ENCODE results near the gene NKPD1. TPM values are rescaled to one million over a fixed set of nuclear protein-coding genes. Genes with fewer than 3 reads are reported as not detected.

The NKPD1 gene
- total and polyA plus RNA-seq, 2 donors (not counting 3 experiments of a cell fraction or from before 2014, with no cell fraction given) = 0.04 TPM; not detected in 1

- no peak for DNase-seq (ENCODE audit: low read depth, low spot score)
- FAIRE-seq = no peak
- ChIA-PET CTCF (no interaction called here), POLR2A (no interaction called here)
- no peak overlapping the region for H3K4me2 ChIP-seq (ENCODE audit: insufficient read depth, low read length)
- H3K9me3 ChIP-seq (replicated peaks; ENCODE audit: control insufficient read depth, insufficient read depth, low read length) = no peaks in the 10 kb centered on the region
- no peaks in the 10 kb centered on the region for H3K79me2 ChIP-seq (ENCODE audit: control insufficient read depth, insufficient read depth, low read length)
- H3K9ac ChIP-seq (replicated peaks; ENCODE audit: extremely low read depth, insufficient read depth, low read length) = no peak overlapping the region
- intact Hi-C loops (cut with micrococcal nuclease) = no loop called here
- H3K27ac ChIP-seq (ENCODE audit: insufficient read depth, low read depth, low read length) = no peak overlapping the region
- peaks cover under 1 to 2% of the 10 kb centered on the region in 2 experiments for H3K27me3 ChIP-seq (ENCODE audit: control insufficient read depth in 2 of 2, insufficient read depth in 2 of 2, low read length in 2 of 2)
- dilution Hi-C loops (cut with MboI; ENCODE audit: extremely low pct_ligation_motif_present, low sequenced_read_pairs) = no loop called here
- BruUV-seq (replicated peaks) = no TSS peak
- no peak overlapping the region for H2AFZ ChIP-seq (ENCODE audit: low read depth, low read length)
- H3K9me1 ChIP-seq (replicated peaks; ENCODE audit: control insufficient read depth, extremely low read depth, insufficient read depth, low read length) = no peaks in the 10 kb centered on the region
- TF ChIP-seq, protein P1, sequence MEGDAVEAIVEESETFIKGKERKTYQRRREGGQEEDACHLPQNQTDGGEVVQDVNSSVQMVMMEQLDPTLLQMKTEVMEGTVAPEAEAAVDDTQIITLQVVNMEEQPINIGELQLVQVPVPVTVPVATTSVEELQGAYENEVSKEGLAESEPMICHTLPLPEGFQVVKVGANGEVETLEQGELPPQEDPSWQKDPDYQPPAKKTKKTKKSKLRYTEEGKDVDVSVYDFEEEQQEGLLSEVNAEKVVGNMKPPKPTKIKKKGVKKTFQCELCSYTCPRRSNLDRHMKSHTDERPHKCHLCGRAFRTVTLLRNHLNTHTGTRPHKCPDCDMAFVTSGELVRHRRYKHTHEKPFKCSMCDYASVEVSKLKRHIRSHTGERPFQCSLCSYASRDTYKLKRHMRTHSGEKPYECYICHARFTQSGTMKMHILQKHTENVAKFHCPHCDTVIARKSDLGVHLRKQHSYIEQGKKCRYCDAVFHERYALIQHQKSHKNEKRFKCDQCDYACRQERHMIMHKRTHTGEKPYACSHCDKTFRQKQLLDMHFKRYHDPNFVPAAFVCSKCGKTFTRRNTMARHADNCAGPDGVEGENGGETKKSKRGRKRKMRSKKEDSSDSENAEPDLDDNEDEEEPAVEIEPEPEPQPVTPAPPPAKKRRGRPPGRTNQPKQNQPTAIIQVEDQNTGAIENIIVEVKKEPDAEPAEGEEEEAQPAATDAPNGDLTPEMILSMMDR (IDR thresholded peaks at IDR 0.05; ENCODE audit: extremely low read depth in 1 of 2, insufficient read depth in 1 of 2, low read depth in 1 of 2, low read length in 2 of 2) = no peak
- TF ChIP-seq MYC (IDR thresholded peaks at IDR 0.05; ENCODE audit: low read depth, low read length) (no peak), MAX (IDR thresholded peaks at IDR 0.05; ENCODE audit: insufficient read depth, insufficient read length) (no peak), FOS (IDR thresholded peaks at IDR 0.05; ENCODE audit: borderline replicate concordance, insufficient read depth, low read length) (no peak), GATA2 (IDR thresholded peaks at IDR 0.05; ENCODE audit: insufficient read depth, insufficient read length, low read depth, low read length) (no peak), JUN (IDR thresholded peaks at IDR 0.05; ENCODE audit: borderline replicate concordance, insufficient read depth, insufficient read length, low read depth) (no peak), POLR2A (IDR thresholded peaks at IDR 0.05; ENCODE audit: low read depth, low read length) (no peak), POLR2AphosphoS5 (IDR thresholded peaks at IDR 0.05; ENCODE audit: insufficient read depth, low read depth, low read length) (no peak), EZH2 (IDR thresholded peaks at IDR 0.05; ENCODE audit: borderline replicate concordance, low read depth, low read length, severe bottlenecking) (no peak)
- no peak overlapping the region for H3K4me3 ChIP-seq (replicated peaks in 1 of 3; ENCODE audit: insufficient read depth in 1 of 3, low read depth in 1 of 3, low read length in 3 of 3)
- H3K36me3 ChIP-seq (ENCODE audit: control insufficient read depth in 2 of 2, extremely low read depth in 1 of 2, insufficient read depth in 2 of 2, low read length in 2 of 2) = peaks cover 2 to 16% of the 10 kb centered on the region in 2 experiments
- H4K20me1 ChIP-seq (replicated peaks; ENCODE audit: control insufficient read depth, extremely low read depth, insufficient read depth, low read length) = no peaks in the 10 kb centered on the region
- H3K4me1 ChIP-seq (ENCODE audit: control insufficient read depth, extremely low read depth, insufficient read depth, low read length) = no peaks in the 10 kb centered on the region
Measured at GRCh38 chr19:45146741-45147205, 14.0 kb downstream of the NKPD1 start.

Measured in endothelial cell of umbilical vein (primary cell).